ENCODE results near the gene FRYL.
"Not testable (repeated sequence)": the region's sequence is repeated elsewhere in the genome, so short reads cannot be mapped to it uniquely, and the experiment has no call there.

The FRYL gene

DNA sequence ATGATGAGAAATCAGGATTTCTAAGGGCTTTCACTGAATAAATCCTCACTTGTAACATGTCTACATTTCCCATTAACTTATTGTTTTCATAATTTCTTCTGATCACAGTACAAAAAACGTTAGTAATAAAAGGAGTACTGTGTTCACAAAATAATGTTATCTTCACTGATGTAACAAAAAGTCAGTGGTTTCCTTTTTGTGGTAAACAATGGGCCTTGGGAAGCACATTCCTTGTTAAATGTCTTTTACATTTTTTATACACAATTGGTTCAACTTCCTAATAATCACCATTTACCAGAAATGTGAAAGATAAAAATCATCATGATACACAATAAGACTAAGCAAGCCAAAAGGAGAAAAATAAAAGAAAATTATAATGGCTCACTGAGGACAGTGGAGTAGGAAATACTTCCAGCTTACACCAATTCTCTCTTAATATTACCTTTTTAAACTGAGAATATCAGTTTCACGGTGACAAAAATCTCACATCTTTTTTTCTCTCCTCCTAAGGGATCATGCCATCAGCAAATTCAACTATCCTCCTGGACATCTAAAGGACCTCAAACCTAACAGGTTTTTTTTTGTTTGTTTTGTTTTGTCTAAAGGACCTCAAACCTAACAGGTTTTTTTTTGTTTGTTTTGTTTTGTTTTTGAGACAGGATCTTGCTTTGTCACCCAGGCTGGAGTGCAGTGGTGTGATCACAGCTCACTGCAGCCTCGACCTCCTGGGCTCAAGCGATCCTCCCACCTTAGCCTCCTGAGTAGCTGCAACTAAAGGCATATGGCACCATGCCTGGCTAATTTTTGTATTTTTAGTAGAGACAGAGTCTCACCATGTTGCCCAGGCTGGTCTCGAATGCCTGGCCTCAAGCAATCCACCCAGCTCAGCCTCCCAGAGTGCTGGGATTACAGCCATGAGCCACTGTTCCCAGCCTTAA is 57.3 kb downstream of the FRYL start:
- Histone ChIP-seq H3K36me3 (ENCODE audit: control insufficient read depth, insufficient read depth, low read length) (no peaks in the 10 kb centered on the region), H3K4me3 (ENCODE audit: low read length) (no peak overlapping the region), H3K27me3 (ENCODE audit: control insufficient read depth, insufficient read depth, low read length) (no peaks in the 10 kb centered on the region; the same call in 1 of the 2 replicates), H3K27ac (ENCODE audit: low read length) (no peak overlapping the region), H3K4me1 (ENCODE audit: control insufficient read depth, insufficient read depth, low read length) (no peaks in the 10 kb centered on the region; the same call in 1 of the 2 replicates), H3K9me3 (ENCODE audit: control insufficient read depth, insufficient read depth, low read length) (no peaks in the 10 kb centered on the region)
- WGBS (ENCODE audit: insufficient coverage, insufficient read length): no CpG with 5 or more reads among the region's 5 CpGs
- no peak for DNase-seq (ENCODE audit: low read depth, low spot score)

DNA sequence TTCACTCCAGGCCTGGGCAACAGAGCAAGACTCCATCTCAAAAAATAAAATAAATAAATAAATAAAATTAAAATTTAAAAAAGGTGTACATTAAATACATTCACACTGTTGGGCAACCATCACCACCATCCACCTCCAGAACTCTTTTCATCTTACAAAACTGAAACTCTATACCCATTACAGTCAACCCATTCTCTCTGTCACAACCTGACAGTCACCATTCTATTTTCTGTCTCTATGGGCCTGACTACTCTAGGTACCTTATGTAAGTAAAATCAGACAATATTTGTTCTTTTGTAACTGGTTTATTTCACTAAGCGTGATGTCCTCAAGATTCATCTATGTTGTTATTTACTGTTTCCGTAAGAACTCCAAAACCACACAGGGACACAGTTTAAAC is 59.6 kb downstream of the FRYL start:
- WGBS (ENCODE audit: insufficient coverage, insufficient read length): no CpG with 5 or more reads among the region's 2 CpGs
- Histone ChIP-seq H3K9me3 (ENCODE audit: control insufficient read depth, insufficient read depth, low read length) (no peaks in the 10 kb centered on the region), H3K27ac (ENCODE audit: low read length) (no peak overlapping the region), H3K4me3 (ENCODE audit: low read length) (no peak overlapping the region), H3K36me3 (ENCODE audit: control insufficient read depth, insufficient read depth, low read length) (no peaks in the 10 kb centered on the region), H3K4me1 (ENCODE audit: control insufficient read depth, insufficient read depth, low read length) (no peaks in the 10 kb centered on the region), H3K27me3 (ENCODE audit: control insufficient read depth, insufficient read depth, low read length) (no peaks in the 10 kb centered on the region; the same call in 1 of the 2 replicates)
- DNase-seq (ENCODE audit: low read depth, low spot score): no peak

DNA sequence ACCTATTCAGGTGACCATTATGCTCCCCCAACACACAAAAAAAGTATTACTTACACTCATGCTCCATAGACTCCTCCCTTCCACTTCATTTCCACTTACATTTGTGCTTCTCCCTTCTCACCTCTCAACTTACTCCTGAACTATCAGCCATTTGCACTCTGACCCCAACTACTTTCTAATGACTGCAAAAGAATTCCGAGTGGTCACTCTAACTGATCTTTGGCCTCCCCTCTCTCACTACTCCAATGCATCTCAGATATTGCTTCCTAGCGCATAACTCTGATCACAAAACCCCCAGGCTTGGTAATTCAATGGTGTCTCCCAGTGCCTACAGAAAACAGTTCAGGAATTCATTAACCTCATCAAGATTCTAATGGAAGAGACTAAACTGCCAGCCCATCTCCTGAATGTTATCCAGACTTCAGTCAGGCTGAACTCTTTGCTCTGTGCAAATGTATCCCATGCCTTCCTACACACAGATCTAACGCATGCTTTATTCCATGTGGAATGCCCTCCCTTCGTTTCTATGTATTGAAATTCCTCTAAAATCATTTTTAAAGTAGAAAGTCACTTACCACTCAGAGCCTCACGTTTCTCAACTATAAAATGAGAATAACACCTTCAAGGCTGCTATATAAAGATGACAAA is 61.1 kb downstream of the FRYL start:
- Histone ChIP-seq H3K36me3 (ENCODE audit: control insufficient read depth, insufficient read depth, low read length) (no peaks in the 10 kb centered on the region), H3K9me3 (ENCODE audit: control insufficient read depth, insufficient read depth, low read length) (no peaks in the 10 kb centered on the region), H3K4me3 (ENCODE audit: low read length) (no peak overlapping the region), H3K27ac (ENCODE audit: low read length) (no peak overlapping the region), H3K4me1 (ENCODE audit: control insufficient read depth, insufficient read depth, low read length) (no peaks in the 10 kb centered on the region), H3K27me3 (ENCODE audit: control insufficient read depth, insufficient read depth, low read length) (no peaks in the 10 kb centered on the region; the same call in 1 of the 2 replicates)
- no CpG with 5 or more reads among the region's 5 CpGs for WGBS (ENCODE audit: insufficient coverage, insufficient read length)
- DNase-seq (ENCODE audit: low read depth, low spot score): no peak

- H3K27me3 ChIP-seq (ENCODE audit: control insufficient read depth, insufficient read depth, low read length); H3K4me3 ChIP-seq (ENCODE audit: low read length); H3K9me3 ChIP-seq (ENCODE audit: control insufficient read depth, insufficient read depth, low read length); H3K27ac ChIP-seq (ENCODE audit: low read length); H3K36me3 ChIP-seq (ENCODE audit: control insufficient read depth, insufficient read depth, low read length); DNase-seq (ENCODE audit: low read depth, low spot score); H3K4me1 ChIP-seq (ENCODE audit: control insufficient read depth, insufficient read depth, low read length): not testable (repeated sequence)
- no CpG with 5 or more reads among the region's 5 CpGs for WGBS (ENCODE audit: insufficient coverage, insufficient read length)
These were observed 63.8 kb downstream of the FRYL start for GRCh38 chr4:48716285-48716684.

- no peak for DNase-seq (ENCODE audit: low read depth, low spot score)
- no peaks in the 10 kb centered on the region for H3K4me1 ChIP-seq (ENCODE audit: control insufficient read depth, insufficient read depth, low read length)
- no peak overlapping the region for H3K27ac ChIP-seq (ENCODE audit: low read length)
- no peak overlapping the region for H3K4me3 ChIP-seq (ENCODE audit: low read length)
- H3K36me3 ChIP-seq (ENCODE audit: control insufficient read depth, insufficient read depth, low read length): peaks cover 2% of the 10 kb centered on the region; the same call in 1 of the 2 replicates
- H3K27me3 ChIP-seq (ENCODE audit: control insufficient read depth, insufficient read depth, low read length): no peaks in the 10 kb centered on the region
- WGBS (ENCODE audit: insufficient coverage, insufficient read length): no CpG with 5 or more reads among the region's 8 CpGs
- no peaks in the 10 kb centered on the region for H3K9me3 ChIP-seq (ENCODE audit: control insufficient read depth, insufficient read depth, low read length)
These were observed 69.5 kb downstream of the FRYL start for GRCh38 chr4:48710446-48711209.

- Histone ChIP-seq H3K27me3 (ENCODE audit: control insufficient read depth, insufficient read depth, low read length) (no peaks in the 10 kb centered on the region), H3K9me3 (ENCODE audit: control insufficient read depth, insufficient read depth, low read length) (no peaks in the 10 kb centered on the region), H3K4me1 (ENCODE audit: control insufficient read depth, insufficient read depth, low read length) (no peaks in the 10 kb centered on the region; the same call in 1 of the 2 replicates), H3K36me3 (ENCODE audit: control insufficient read depth, insufficient read depth, low read length) (peaks cover 2% of the 10 kb centered on the region; the same call in 1 of the 2 replicates), H3K4me3 (ENCODE audit: low read length) (no peak overlapping the region), H3K27ac (ENCODE audit: low read length) (no peak overlapping the region)
- DNase-seq (ENCODE audit: low read depth, low spot score): no peak
- no CpG with 5 or more reads among the region's 1 CpG for WGBS (ENCODE audit: insufficient coverage, insufficient read length)
These were observed 70.2 kb downstream of the FRYL start for GRCh38 chr4:48709901-48710300.

DNA sequence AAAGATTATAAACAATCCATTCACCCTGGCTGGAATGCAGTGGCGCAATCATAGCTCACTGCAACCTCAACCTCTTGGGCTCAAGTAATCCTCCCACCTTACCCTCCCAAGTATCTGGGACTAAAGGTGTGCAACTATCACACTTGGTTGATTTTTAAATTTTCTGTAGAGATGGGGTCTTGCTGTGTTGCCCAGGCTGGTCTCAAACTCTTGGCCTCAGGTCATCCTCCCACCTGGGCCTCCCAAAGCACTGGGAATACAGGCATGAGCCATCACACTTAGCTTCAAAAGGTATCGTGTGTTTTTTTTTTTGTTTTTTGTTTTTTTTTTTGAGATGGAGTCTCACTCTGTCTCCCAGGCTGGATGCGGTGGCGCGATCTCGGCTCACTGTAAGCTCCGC is 71.5 kb downstream of the FRYL start:
- WGBS (ENCODE audit: insufficient coverage, insufficient read length): no CpG with 5 or more reads among the region's 7 CpGs
- Histone ChIP-seq H3K4me1 (ENCODE audit: control insufficient read depth, insufficient read depth, low read length) (no peaks in the 10 kb centered on the region; the same call in 1 of the 2 replicates), H3K27me3 (ENCODE audit: control insufficient read depth, insufficient read depth, low read length) (no peaks in the 10 kb centered on the region), H3K4me3 (ENCODE audit: low read length) (no peak overlapping the region), H3K36me3 (ENCODE audit: control insufficient read depth, insufficient read depth, low read length) (peaks cover 2% of the 10 kb centered on the region; the same call in 1 of the 2 replicates), H3K9me3 (ENCODE audit: control insufficient read depth, insufficient read depth, low read length) (no peaks in the 10 kb centered on the region), H3K27ac (ENCODE audit: low read length) (no peak overlapping the region)
- DNase-seq (ENCODE audit: low read depth, low spot score): no peak

GRCh38 chr4:48706736-48707135 is 73.3 kb downstream of the FRYL start:
- no peaks in the 10 kb centered on the region for H3K9me3 ChIP-seq (ENCODE audit: control insufficient read depth, insufficient read depth, low read length)
- H3K27me3 ChIP-seq (ENCODE audit: control insufficient read depth, insufficient read depth, low read length): no peaks in the 10 kb centered on the region
- H3K36me3 ChIP-seq (ENCODE audit: control insufficient read depth, insufficient read depth, low read length): peaks cover 2% of the 10 kb centered on the region; the same call in 1 of the 2 replicates
- H3K4me3 ChIP-seq (ENCODE audit: low read length): no peak overlapping the region
- H3K27ac ChIP-seq (ENCODE audit: low read length): no peak overlapping the region
- no peak for DNase-seq (ENCODE audit: low read depth, low spot score)
- H3K4me1 ChIP-seq (ENCODE audit: control insufficient read depth, insufficient read depth, low read length): peaks cover 2% of the 10 kb centered on the region; the same call in 1 of the 2 replicates

- H3K4me3 ChIP-seq (ENCODE audit: low read length): no peak overlapping the region
- no peak for DNase-seq (ENCODE audit: low read depth, low spot score)
- H3K27ac ChIP-seq (ENCODE audit: low read length): no peak overlapping the region
- H3K9me3 ChIP-seq (ENCODE audit: control insufficient read depth, insufficient read depth, low read length): no peaks in the 10 kb centered on the region
- H3K4me1 ChIP-seq (ENCODE audit: control insufficient read depth, insufficient read depth, low read length): peaks cover 2% of the 10 kb centered on the region; the same call in 1 of the 2 replicates
- H3K27me3 ChIP-seq (ENCODE audit: control insufficient read depth, insufficient read depth, low read length): no peaks in the 10 kb centered on the region
- no CpG with 5 or more reads among the region's 3 CpGs for WGBS (ENCODE audit: insufficient coverage, insufficient read length)
- peaks cover 2% of the 10 kb centered on the region; the same call in 1 of the 2 replicates for H3K36me3 ChIP-seq (ENCODE audit: control insufficient read depth, insufficient read depth, low read length)
These were observed 74.5 kb downstream of the FRYL start for GRCh38 chr4:48705609-48706008.

All from iPS DF 6.9 (cell line).